ENCODE results near the gene PSMA5. TPM values are rescaled to one million over a fixed set of nuclear protein-coding genes. Genes with fewer than 3 reads are reported as not detected.

PSMA5 gene
- total and polyA plus RNA-seq, 2 of the 4 experiments (the other 2 are of a cell fraction), result 75.5 to 107 TPM

DNA sequence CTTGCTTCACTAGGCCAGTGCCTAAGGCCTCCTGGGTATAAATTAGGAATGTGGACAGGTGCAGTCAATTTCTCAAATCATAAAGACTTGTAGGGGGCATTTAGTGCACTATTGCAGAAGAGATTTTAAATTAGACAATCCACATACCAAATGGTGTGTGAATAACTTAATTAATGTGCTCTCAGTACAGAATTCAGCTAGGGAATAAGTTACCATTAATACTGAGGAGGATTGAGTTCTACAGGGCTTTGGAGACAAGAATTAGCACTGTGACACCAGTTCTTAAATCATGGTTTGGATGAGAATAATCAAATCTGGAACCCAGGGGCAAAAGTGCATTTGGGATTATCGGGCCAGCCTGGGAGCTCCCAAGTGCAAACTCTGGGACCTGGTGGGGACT, 41.8 kb upstream of the PSMA5 start:
- Histone ChIP-seq H3K56ac (ENCODE audit: extremely low read depth, insufficient read depth, low read length) (no peak overlapping the region), H2BK20ac (ENCODE audit: low read depth, low read length) (no peak overlapping the region), H2AK5ac (ENCODE audit: low read depth, low read length) (no peak overlapping the region), H3K4me1 (ENCODE audit: control insufficient read depth, insufficient read depth, low read length) (no peaks in the 10 kb centered on the region), H3K14ac (replicated peaks; ENCODE audit: low read depth, low read length) (no peak overlapping the region), H3K36me3 (ENCODE audit: control insufficient read depth, insufficient read depth, low read length) (no peaks in the 10 kb centered on the region), H2AFZ (replicated peaks; ENCODE audit: low read length, poor library complexity) (no peak overlapping the region), H3K4ac (ENCODE audit: low read depth, low read length) (no peak overlapping the region), H4K91ac (ENCODE audit: insufficient read depth, low read depth, low read length) (no peak overlapping the region), H4K20me1 (ENCODE audit: insufficient read depth, low read length) (no peaks in the 10 kb centered on the region), H4K5ac (ENCODE audit: low read depth, low read length) (no peak overlapping the region), H3K79me1 (ENCODE audit: low read depth in 1 of 2, low read length in 2 of 2) (no peaks in the 10 kb centered on the region), H3K9me3 (ENCODE audit: control insufficient read depth, insufficient read depth, low read length) (no peaks in the 10 kb centered on the region), H3K23ac (ENCODE audit: low read depth, low read length) (no peak overlapping the region), H3K4me3 (ENCODE audit: insufficient read depth, low read depth, low read length) (no peak overlapping the region), H2BK5ac (ENCODE audit: low read depth, low read length, poor library complexity, severe bottlenecking) (no peak overlapping the region), H3K4me2 (ENCODE audit: low read depth, low read length) (no peak overlapping the region), H3K9ac (ENCODE audit: low read depth, low read length) (no peak overlapping the region), H3K27ac (ENCODE audit: insufficient read depth, low read length) (no peak overlapping the region), H2BK15ac (ENCODE audit: low read depth, low read length) (no peak overlapping the region), H3K9me1 (ENCODE audit: insufficient read depth, low read length) (no peaks in the 10 kb centered on the region), H2AK9ac (replicated peaks; ENCODE audit: low read depth, low read length, poor library complexity) (no peak overlapping the region), H3K18ac (ENCODE audit: low read depth, low read length) (no peak overlapping the region), H3K27me3 (ENCODE audit: control insufficient read depth, insufficient read depth, low read length) (peaks cover 73% of the 10 kb centered on the region), H2BK120ac (ENCODE audit: low read depth, low read length) (no peak overlapping the region), H4K8ac (ENCODE audit: low read depth in 2 of 2, low read length in 2 of 2) (no peak overlapping the region)
- ChIA-PET CTCF (no interaction called here), POLR2A (ENCODE audit: unreplicated experiment) (no interaction called here)
- DNase-seq, result no peak
- dilution Hi-C loops (cut with HindIII; ENCODE audit: low sequenced_read_pairs, unreplicated experiment) (no loop called here), intact Hi-C loops (cut with micrococcal nuclease) (no loop called here), in situ Hi-C loops (cut with MboI; ENCODE audit: low sequenced_read_pairs) (no loop called here)
- no peak for ATAC-seq (ENCODE audit: low read depth)
- no CpG with 5 or more reads among the region's 1 CpG for whole genome bisulfite sequencing, 2 experiments (ENCODE audit: extremely low coverage in 2 of 2, insufficient read length in 1 of 2)
- BruUV-seq (replicated peaks), result no TSS peak
- TF ChIP-seq, protein P1, sequence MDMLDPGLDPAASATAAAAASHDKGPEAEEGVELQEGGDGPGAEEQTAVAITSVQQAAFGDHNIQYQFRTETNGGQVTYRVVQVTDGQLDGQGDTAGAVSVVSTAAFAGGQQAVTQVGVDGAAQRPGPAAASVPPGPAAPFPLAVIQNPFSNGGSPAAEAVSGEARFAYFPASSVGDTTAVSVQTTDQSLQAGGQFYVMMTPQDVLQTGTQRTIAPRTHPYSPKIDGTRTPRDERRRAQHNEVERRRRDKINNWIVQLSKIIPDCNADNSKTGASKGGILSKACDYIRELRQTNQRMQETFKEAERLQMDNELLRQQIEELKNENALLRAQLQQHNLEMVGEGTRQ (IDR thresholded peaks at IDR 0.05; ENCODE audit: low read depth, low read length), result no peak
- TF ChIP-seq POLR2A (IDR thresholded peaks at IDR 0.05; ENCODE audit: low read depth, low read length), result no peak
- TF ChIP-seq RAD21 (IDR thresholded peaks at IDR 0.05; ENCODE audit: low read length), result no peak
- TF ChIP-seq SMC3 (IDR thresholded peaks at IDR 0.05; ENCODE audit: low read depth, low read length), result no peak
